ENCODE measurements around the gene COG4. TPM values are rescaled to one million over a fixed set of nuclear protein-coding genes. Genes with fewer than 3 reads are reported as not detected.

COG4 gene
- polyA plus RNA-seq, 3 donors, result 37.6 to 40.6 (median 40.1) TPM

DNA sequence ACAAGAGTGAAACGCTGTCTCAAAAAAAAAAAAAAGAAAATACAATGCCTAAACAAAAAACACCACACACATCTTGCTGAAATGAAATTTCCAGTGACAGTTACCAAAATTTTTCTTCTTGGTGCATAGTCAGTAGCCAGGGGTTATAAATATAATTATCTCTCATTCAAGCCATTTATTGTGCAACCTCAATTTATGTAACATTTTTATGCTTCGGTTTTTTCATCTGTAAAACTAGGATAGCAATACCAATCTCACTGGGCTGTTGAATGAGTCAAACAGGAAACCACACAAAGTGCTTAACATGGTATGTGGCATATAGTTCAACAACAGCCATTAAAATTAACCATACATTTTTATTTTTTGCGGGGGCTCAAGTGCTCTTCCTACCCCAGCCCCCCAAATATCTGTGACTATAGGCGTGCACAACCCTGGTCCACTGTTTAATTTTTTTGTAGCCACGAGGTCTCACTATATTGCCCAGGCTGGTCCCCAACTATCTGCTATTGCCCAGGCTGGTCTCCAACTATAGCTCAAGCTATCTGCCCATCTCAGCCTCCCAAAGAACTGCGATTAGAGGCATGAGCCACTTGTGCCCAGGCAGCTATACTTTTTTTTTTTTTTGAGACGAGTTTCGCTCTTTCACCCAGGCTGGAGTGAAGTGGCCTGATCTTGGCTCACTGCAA is 2.6 kb downstream of the COG4 start:
- peak overlapping the region; percentile 16 for H3K4me2 ChIP-seq (replicated peaks; ENCODE audit: extremely low read depth, low read length, poor library complexity, severe bottlenecking)

DNA sequence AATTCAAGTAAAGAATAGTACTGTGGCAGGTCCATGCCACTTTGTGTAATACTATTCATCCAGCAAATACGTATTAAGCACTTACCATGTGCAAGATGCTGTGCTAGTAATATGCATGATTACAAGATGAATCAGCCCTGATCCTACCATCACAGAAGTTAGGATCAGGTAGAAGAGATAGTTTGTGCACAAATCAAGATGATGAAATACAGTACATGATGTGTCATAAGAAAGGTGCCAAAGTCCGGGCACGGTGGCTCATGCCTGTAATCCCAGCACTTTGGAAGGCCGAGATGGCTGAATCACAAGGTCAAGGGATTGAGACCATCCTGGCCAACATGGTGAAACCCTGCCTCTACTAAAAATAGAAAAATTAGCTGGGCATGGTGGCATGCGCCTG is 10.9 kb downstream of the COG4 start:
- Histone ChIP-seq H3K27me3 (ENCODE audit: control insufficient read depth in 2 of 2, insufficient read depth in 2 of 2, low read length in 2 of 2) (no peaks in the 10 kb centered on the region), H3K9ac (ENCODE audit: insufficient read depth, low read length, poor library complexity, severe bottlenecking) (no peak overlapping the region), H3K4me3 (replicated peaks in 1 of 3; ENCODE audit: low read depth in 2 of 3, low read length in 3 of 3) (no peak overlapping the region), H3K79me2 (ENCODE audit: insufficient read depth, low read length) (no peaks in the 10 kb centered on the region), H4K20me1 (ENCODE audit: insufficient read depth, low read length) (no peaks in the 10 kb centered on the region), H3K4me1 (ENCODE audit: control insufficient read depth in 1 of 2, insufficient read depth in 2 of 2, low read length in 2 of 2) (peaks cover 0 to 3% of the 10 kb centered on the region in 2 donors), H3K4me2 (replicated peaks; ENCODE audit: extremely low read depth, low read length, poor library complexity, severe bottlenecking) (no peak overlapping the region), H3K9me3 (replicated peaks in 1 of 2; ENCODE audit: control insufficient read depth in 1 of 2, insufficient read depth in 1 of 2, low read length in 2 of 2) (no peaks in the 10 kb centered on the region), H2AFZ (ENCODE audit: insufficient read depth, low read depth, low read length, poor library complexity, severe bottlenecking) (no peak overlapping the region), H3K27ac (ENCODE audit: low read depth in 1 of 2, low read length in 2 of 2) (no peak overlapping the region), H3K36me3 (replicated peaks in 1 of 2; ENCODE audit: control insufficient read depth in 1 of 2, insufficient read depth in 2 of 2, low read length in 2 of 2) (peaks cover 80 to 98% of the 10 kb centered on the region in 2 donors)
- Mint-ChIP-seq H3K9me3 (no peaks in the 10 kb centered on the region), H3K4me1 (peaks cover 5% of the 10 kb centered on the region), H3K36me3 (peaks cover 78 to 92% of the 10 kb centered on the region in 2 donors), H3K27ac (no peak overlapping the region), H3K4me3 (no peak overlapping the region), H3K27me3 (ENCODE audit: low read depth in 3 of 3) (peaks cover 0 to 5% (median 0%) of the 10 kb centered on the region in 3 donors)
- 100% methylated on average over 4 of the region's 5 CpGs for WGBS (ENCODE audit: insufficient coverage)
- no peak for DNase-seq
- intact Hi-C loops (cut with micrococcal nuclease), result no loop called here
- TF ChIP-seq, protein P1, sequence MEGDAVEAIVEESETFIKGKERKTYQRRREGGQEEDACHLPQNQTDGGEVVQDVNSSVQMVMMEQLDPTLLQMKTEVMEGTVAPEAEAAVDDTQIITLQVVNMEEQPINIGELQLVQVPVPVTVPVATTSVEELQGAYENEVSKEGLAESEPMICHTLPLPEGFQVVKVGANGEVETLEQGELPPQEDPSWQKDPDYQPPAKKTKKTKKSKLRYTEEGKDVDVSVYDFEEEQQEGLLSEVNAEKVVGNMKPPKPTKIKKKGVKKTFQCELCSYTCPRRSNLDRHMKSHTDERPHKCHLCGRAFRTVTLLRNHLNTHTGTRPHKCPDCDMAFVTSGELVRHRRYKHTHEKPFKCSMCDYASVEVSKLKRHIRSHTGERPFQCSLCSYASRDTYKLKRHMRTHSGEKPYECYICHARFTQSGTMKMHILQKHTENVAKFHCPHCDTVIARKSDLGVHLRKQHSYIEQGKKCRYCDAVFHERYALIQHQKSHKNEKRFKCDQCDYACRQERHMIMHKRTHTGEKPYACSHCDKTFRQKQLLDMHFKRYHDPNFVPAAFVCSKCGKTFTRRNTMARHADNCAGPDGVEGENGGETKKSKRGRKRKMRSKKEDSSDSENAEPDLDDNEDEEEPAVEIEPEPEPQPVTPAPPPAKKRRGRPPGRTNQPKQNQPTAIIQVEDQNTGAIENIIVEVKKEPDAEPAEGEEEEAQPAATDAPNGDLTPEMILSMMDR (IDR thresholded peaks at IDR 0.05), result no peak

More for the DNA sequence above, 2.6 kb downstream of the COG4 start:
- H3K27ac Mint-ChIP-seq, result peak overlapping the region; percentile 12 to 74 (median 66)
- no peak overlapping the region for H3K4me3 ChIP-seq (replicated peaks in 1 of 3; ENCODE audit: low read depth in 2 of 3, low read length in 3 of 3)
- H3K4me1 Mint-ChIP-seq, result peaks cover 36% of the 10 kb centered on the region
- H3K4me3 Mint-ChIP-seq, result no peak overlapping the region
- H3K9ac ChIP-seq (ENCODE audit: insufficient read depth, low read length, poor library complexity, severe bottlenecking), result no peak overlapping the region
- H3K9me3 ChIP-seq (replicated peaks in 1 of 2; ENCODE audit: control insufficient read depth in 1 of 2, insufficient read depth in 1 of 2, low read length in 2 of 2), result no peaks in the 10 kb centered on the region
- peaks cover 25 to 37% of the 10 kb centered on the region in 2 donors for H3K36me3 ChIP-seq (replicated peaks in 1 of 2; ENCODE audit: control insufficient read depth in 1 of 2, insufficient read depth in 2 of 2, low read length in 2 of 2)
- no peaks in the 10 kb centered on the region for H3K9me3 Mint-ChIP-seq
- H3K27me3 Mint-ChIP-seq (ENCODE audit: low read depth in 3 of 3), result peaks cover 0 to 8% (median 0%) of the 10 kb centered on the region in 3 donors
- intact Hi-C loops (cut with micrococcal nuclease), result loop anchor here (5.0 to 10.0 kb wide), 4 partner anchors 66 to 173 kb away; partner anchors contain the start of genes DDX19A (in 1 of the 2) and FCSK (in 1 of the 2)
- H3K36me3 Mint-ChIP-seq, result peaks cover 25 to 34% of the 10 kb centered on the region in 2 donors
- H2AFZ ChIP-seq (ENCODE audit: insufficient read depth, low read depth, low read length, poor library complexity, severe bottlenecking), result no peak overlapping the region
- H3K27me3 ChIP-seq (ENCODE audit: control insufficient read depth in 2 of 2, insufficient read depth in 2 of 2, low read length in 2 of 2), result no peaks in the 10 kb centered on the region
- H3K4me1 ChIP-seq (ENCODE audit: control insufficient read depth in 1 of 2, insufficient read depth in 2 of 2, low read length in 2 of 2), result peaks cover 34 to 41% of the 10 kb centered on the region in 2 donors
- peak overlapping the region in 1 of 2 donors; percentile 44 for H3K27ac ChIP-seq (ENCODE audit: low read depth in 1 of 2, low read length in 2 of 2)
- peaks cover 57% of the 10 kb centered on the region for H3K79me2 ChIP-seq (ENCODE audit: insufficient read depth, low read length)
- DNase-seq, result peak; percentile 24 to 62 (median 51)
- 24% methylated on average over 6 of the region's 8 CpGs for WGBS (ENCODE audit: insufficient coverage)
- TF ChIP-seq, protein P1 (IDR thresholded peaks at IDR 0.05), result no peak
- no peaks in the 10 kb centered on the region for H4K20me1 ChIP-seq (ENCODE audit: insufficient read depth, low read length)
